ENCODE measurements around the gene GMCL1.

- TF ChIP-seq ZNF280B (CRISPR knock-in tag; IDR thresholded peaks at IDR 0.05) (no peak), MYC (IDR thresholded peaks at IDR 0.05; ENCODE audit: low read depth, low read length) (no peak; the same call in 1 of the 2 replicates), MYC (CRISPR knock-in tag; IDR thresholded peaks at IDR 0.05; ENCODE audit: borderline replicate concordance, low read depth) (no peak), ARID3A (IDR thresholded peaks at IDR 0.05; ENCODE audit: borderline replicate concordance, low read depth, low read length) (no peak), CREM (IDR thresholded peaks at IDR 0.05; ENCODE audit: low read depth) (peak; percentile 77), NFE2L1 (tag; IDR thresholded peaks at IDR 0.05; ENCODE audit: borderline replicate concordance, low read depth) (no peak), YY1 (IDR thresholded peaks at IDR 0.05; ENCODE audit: borderline replicate concordance in 1 of 3, control insufficient read depth in 1 of 3, extremely low read depth in 1 of 3, insufficient read depth in 3 of 3, insufficient read length in 1 of 3, insufficient replicate concordance in 2 of 3, low read depth in 1 of 3, low read length in 2 of 3) (no peak), BCLAF1 (IDR thresholded peaks at IDR 0.05; ENCODE audit: borderline replicate concordance in 1 of 2, control insufficient read depth in 1 of 2, low read depth in 2 of 2, low read length in 1 of 2) (0 out of 4 replicates have a peak, but pooled peaks of 1 of the 2 experiments have one; percentile 33), THRA (IDR thresholded peaks at IDR 0.05) (no peak), CC2D1A (IDR thresholded peaks at IDR 0.05) (peak; percentile 99)
These were observed 30.4 kb upstream of the GMCL1 start for GRCh38 chr2:69798909-69799526.
